CD8-positive, alpha-beta memory T cell (primary cell): Measurements from ENCODE around the gene ARMH1. TPM values are rescaled to one million over a fixed set of nuclear protein-coding genes. Genes with fewer than 3 reads are reported as not detected.
"Not testable (repeated sequence)": the region's sequence is repeated elsewhere in the genome, so short reads cannot be mapped to it uniquely, and the experiment has no call there.

ENCODE experiments used
- CTCF ChIA-PET: fragments of 350-600 bp; sonication (Branson Sonifier 250); formaldehyde crosslinking; loops from one replicate; lab custom pipeline; 2021; ENCODE audit warnings: antibody characterized with exemption; lab: Charles Lee
- POLR2A ChIA-PET: fragments of 350-600 bp; sonication (Branson Sonifier 250); formaldehyde crosslinking; loops from one replicate; lab custom pipeline; 2021; ENCODE audit warnings: antibody characterized with exemption; lab: Charles Lee
- DNase-seq, 5 donors: peaks; one replicate each; pipeline versions ENCODE4 v3.0.0 to v3.0.0-alpha.2; 2020 to 2022; ENCODE audit warnings: mixed read lengths in 1 of 5
- H3K27ac ChIP-seq: one replicate; pipeline ENCODE4 v1.7.0; 2013; ENCODE audit warnings: low read depth, mild to moderate bottlenecking, low read length, moderate library complexity
- H3K27me3 ChIP-seq: 2 replicates; pipeline ENCODE4 v1.7.0; 2013; ENCODE audit warnings: low read length, mild to moderate bottlenecking; ENCODE audit not compliant: insufficient read depth, poor library complexity, severe bottlenecking
- H3K36me3 ChIP-seq: 2 replicates; pipeline ENCODE4 v1.7.0; 2013; ENCODE audit warnings: mild to moderate bottlenecking, low read length, moderate library complexity; ENCODE audit not compliant: insufficient read depth
- H3K4me1 ChIP-seq: 2 replicates; pipeline ENCODE4 v1.7.0; 2013; ENCODE audit warnings: mild to moderate bottlenecking, low read length, moderate library complexity; ENCODE audit not compliant: insufficient read depth
- H3K4me3 ChIP-seq: 2 replicates; pipeline ENCODE4 v1.7.0; 2013; ENCODE audit warnings: mild to moderate bottlenecking, low read length
- H3K9me3 ChIP-seq: 2 replicates; pipeline ENCODE4 v1.7.0; 2013; ENCODE audit warnings: mild to moderate bottlenecking, low read length
- H3K27ac Mint-ChIP-seq, 8 donors: one replicate each; pipeline ENCODE4 v1.8.0; 2020 to 2021; ENCODE audit warnings: mixed read lengths in 8 of 8, mild to moderate bottlenecking in 6 of 8, inconsistent platforms in 3 of 8, moderate library complexity in 3 of 8
- H3K27me3 Mint-ChIP-seq, 2 donors: one replicate each; pipeline ENCODE4 v1.8.0; 2020 to 2021; ENCODE audit warnings: mixed read lengths in 2 of 2, mild to moderate bottlenecking in 1 of 2, moderate library complexity in 1 of 2
- H3K36me3 Mint-ChIP-seq, 3 donors: one replicate each; pipeline ENCODE4 v1.8.0; 2020 to 2021; ENCODE audit warnings: mixed read lengths in 3 of 3, inconsistent platforms in 1 of 3, mild to moderate bottlenecking in 1 of 3
- H3K4me1 Mint-ChIP-seq, 3 donors: one replicate each; pipeline ENCODE4 v1.8.0; 2020 to 2021; ENCODE audit warnings: mixed read lengths in 3 of 3, inconsistent platforms in 1 of 3, mild to moderate bottlenecking in 1 of 3
- H3K4me3 Mint-ChIP-seq, 7 donors: one replicate each; pipeline ENCODE4 v1.8.0; 2020 to 2021; ENCODE audit warnings: mixed read lengths in 7 of 7, mild to moderate bottlenecking in 6 of 7, moderate library complexity in 4 of 7, inconsistent platforms in 2 of 7
- H3K9me3 Mint-ChIP-seq, 5 donors: one replicate each; pipeline ENCODE4 v1.8.0; 2020 to 2022; ENCODE audit warnings: mixed read lengths in 5 of 5, mild to moderate bottlenecking in 3 of 5, moderate library complexity in 2 of 5, inconsistent platforms in 1 of 5
- polyA plus RNA-seq: library from polyadenylated mRNA; unstranded; fragments of 300-500 nt; fragmentation: Illumina TruSeq; gene quantifications from one replicate; pipeline ENCODE4 v1.2.3, GENCODE V29; 2021
- total RNA-seq, 2 experiments: library from RNA; stranded (reverse); gene quantifications; one replicate each; pipeline ENCODE4 v1.2.3, GENCODE V29; 2021

The ARMH1 gene
- total and polyA plus RNA-seq, 3 experiments from 2014 or later = 21.1 to 38.0 (median 33.3) TPM

DNA sequence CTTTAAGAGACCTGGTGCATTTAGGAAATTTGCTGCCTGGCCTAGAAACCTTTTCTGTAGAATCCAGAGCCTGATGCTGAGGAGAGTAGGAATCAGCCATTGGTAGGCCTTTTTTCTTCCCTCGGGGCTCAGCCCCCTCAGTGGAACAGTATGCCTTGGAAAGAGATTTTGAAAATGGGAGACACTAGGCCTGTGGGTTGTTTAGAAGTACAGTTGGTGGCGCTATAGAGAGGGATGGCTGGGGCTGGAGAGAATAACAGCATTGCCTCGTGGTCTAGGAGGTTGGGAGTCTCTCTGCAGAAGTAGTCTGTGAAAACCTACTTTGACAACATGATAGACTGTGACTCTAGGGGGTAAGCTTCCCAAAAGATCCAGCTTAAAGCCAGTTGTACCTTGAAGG is 73.4 kb downstream of the ARMH1 start:
- POLR2A ChIA-PET = interaction anchor here (0.7 kb wide), 1 partner anchor 62 kb away, joined by 3 read pairs; no protein-coding TSS in a partner anchor
- DNase-seq = no peak

DNA sequence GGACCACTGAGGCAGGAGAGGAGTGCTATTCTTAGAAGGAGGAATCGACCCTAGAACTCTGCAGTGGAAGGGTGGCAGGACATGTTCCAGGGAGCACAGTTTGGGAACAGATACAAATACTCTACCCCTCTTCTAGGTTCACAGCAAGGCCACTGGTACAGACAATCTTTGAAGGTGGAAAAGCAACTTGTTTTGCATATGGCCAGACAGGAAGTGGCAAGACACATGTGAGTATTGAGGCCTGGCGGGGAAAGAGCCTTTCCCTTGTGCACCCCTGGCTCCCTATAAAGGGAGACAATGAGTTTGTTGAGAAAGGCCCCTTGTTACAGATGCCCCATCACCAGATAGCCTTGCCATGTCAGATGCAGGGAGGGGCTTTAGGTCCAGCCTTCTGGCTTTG is 82.9 kb downstream of the ARMH1 start:
- Mint-ChIP-seq H3K4me1 (peaks cover 4 to 6% (median 4%) of the 10 kb centered on the region in 3 donors), H3K27ac (peak overlapping the region in 3 of 8 donors; percentile 39 to 61 (median 50))
- POLR2A ChIA-PET = interaction anchor here (0.6 kb wide), 1 partner anchor 523 kb away, joined by 7 read pairs; no protein-coding TSS in a partner anchor

More for the DNA sequence above, 73.4 kb downstream of the ARMH1 start:
- Mint-ChIP-seq H3K36me3 (no peaks in the 10 kb centered on the region), H3K27me3 (no peaks in the 10 kb centered on the region), H3K27ac (no peak overlapping the region), H3K4me1 (peaks cover 0 to 5% (median 0%) of the 10 kb centered on the region in 3 donors), H3K9me3 (no peaks in the 10 kb centered on the region), H3K4me3 (no peak overlapping the region)
- Histone ChIP-seq H3K4me1 (no peaks in the 10 kb centered on the region), H3K27ac (no peak overlapping the region), H3K4me3 (no peak overlapping the region), H3K9me3 (no peaks in the 10 kb centered on the region), H3K36me3 (no peaks in the 10 kb centered on the region), H3K27me3 (no peaks in the 10 kb centered on the region)
- CTCF ChIA-PET = interaction anchor here (1.0 to 1.5 kb wide), 2 partner anchors 17 to 19 kb away, joined by 3 to 4 read pairs; partner anchors contain the start of gene RNU5D-1

DNA sequence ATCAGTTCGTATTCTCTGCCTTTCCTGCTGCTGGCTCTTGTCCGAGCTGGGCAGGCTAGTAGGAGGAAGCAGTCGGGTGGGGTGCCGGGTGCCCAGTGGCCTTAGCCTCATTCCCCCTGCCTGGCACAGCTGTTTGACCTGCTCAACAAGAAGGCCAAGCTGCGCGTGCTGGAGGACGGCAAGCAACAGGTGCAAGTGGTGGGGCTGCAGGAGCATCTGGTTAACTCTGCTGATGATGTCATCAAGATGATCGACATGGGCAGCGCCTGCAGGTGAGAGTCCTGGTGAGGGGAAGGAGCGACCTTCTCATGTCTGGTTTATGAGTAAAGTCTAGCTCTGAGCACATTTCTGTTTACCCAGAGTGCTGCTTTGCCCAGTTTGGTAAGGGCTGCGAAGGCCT is 84.6 kb downstream of the ARMH1 start:
- Mint-ChIP-seq H3K4me3 (no peak overlapping the region), H3K27ac (peak overlapping the region in 1 of 8 donors; percentile 66), H3K36me3 (peaks cover 0 to 2% (median 0%) of the 10 kb centered on the region in 3 donors), H3K9me3 (no peaks in the 10 kb centered on the region), H3K4me1 (peaks cover 4 to 6% (median 4%) of the 10 kb centered on the region in 3 donors), H3K27me3 (no peaks in the 10 kb centered on the region)
- Histone ChIP-seq H3K9me3 (no peaks in the 10 kb centered on the region), H3K36me3 (no peaks in the 10 kb centered on the region), H3K4me3 (no peak overlapping the region), H3K27ac (no peak overlapping the region), H3K27me3 (no peaks in the 10 kb centered on the region), H3K4me1 (no peaks in the 10 kb centered on the region)
- CTCF ChIA-PET = interaction anchor here (1.1 kb wide), 1 partner anchor 106 kb away, joined by 3 read pairs; no protein-coding TSS in a partner anchor
- no peak for DNase-seq
- POLR2A ChIA-PET = no interaction called here

More for the DNA sequence above, 82.9 kb downstream of the ARMH1 start:
- Histone ChIP-seq H3K27ac (no peak overlapping the region), H3K36me3 (no peaks in the 10 kb centered on the region), H3K4me3 (no peak overlapping the region), H3K27me3 (no peaks in the 10 kb centered on the region), H3K9me3 (no peaks in the 10 kb centered on the region), H3K4me1 (no peaks in the 10 kb centered on the region)
- H3K36me3 Mint-ChIP-seq = peaks cover 0 to 2% (median 0%) of the 10 kb centered on the region in 3 donors
- H3K9me3 Mint-ChIP-seq = no peaks in the 10 kb centered on the region
- DNase-seq = no peak
- CTCF ChIA-PET = no interaction called here
- no peak overlapping the region for H3K4me3 Mint-ChIP-seq
- no peaks in the 10 kb centered on the region for H3K27me3 Mint-ChIP-seq

DNA sequence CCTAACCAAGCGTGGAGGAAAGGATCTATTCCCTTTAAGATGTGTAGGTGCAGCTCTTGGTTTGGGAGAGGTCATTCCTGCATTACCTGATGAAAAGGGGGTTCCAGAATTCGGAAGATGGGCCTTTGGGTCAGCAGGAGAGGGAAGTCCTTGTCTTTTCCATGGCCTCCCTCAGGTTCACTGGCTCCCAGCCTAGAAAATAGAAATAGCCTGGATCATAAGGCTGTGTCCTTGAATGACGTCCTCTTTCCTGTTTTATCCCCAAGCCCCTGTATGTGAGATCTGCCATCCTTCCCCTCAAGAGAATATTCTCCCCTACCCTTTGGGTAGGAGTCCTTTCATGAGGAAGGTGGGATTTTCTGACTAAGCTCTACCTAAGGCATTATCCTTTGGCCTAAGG is 86.4 kb downstream of the ARMH1 start:
- no peaks in the 10 kb centered on the region for H3K27me3 ChIP-seq
- Mint-ChIP-seq H3K4me3 (no peak overlapping the region), H3K36me3 (peaks cover 0 to 2% (median 0%) of the 10 kb centered on the region in 3 donors), H3K4me1 (peaks cover 4 to 6% (median 4%) of the 10 kb centered on the region in 3 donors), H3K27me3 (no peaks in the 10 kb centered on the region), H3K27ac (peak overlapping the region in 1 of 8 donors; percentile 58), H3K9me3 (no peaks in the 10 kb centered on the region)
- POLR2A ChIA-PET = no interaction called here
- DNase-seq = no peak
- H3K4me1 ChIP-seq = no peaks in the 10 kb centered on the region
- H3K36me3 ChIP-seq = no peaks in the 10 kb centered on the region
- CTCF ChIA-PET = no interaction called here
- H3K27ac ChIP-seq = no peak overlapping the region
- no peak overlapping the region for H3K4me3 ChIP-seq
- no peaks in the 10 kb centered on the region for H3K9me3 ChIP-seq

DNA sequence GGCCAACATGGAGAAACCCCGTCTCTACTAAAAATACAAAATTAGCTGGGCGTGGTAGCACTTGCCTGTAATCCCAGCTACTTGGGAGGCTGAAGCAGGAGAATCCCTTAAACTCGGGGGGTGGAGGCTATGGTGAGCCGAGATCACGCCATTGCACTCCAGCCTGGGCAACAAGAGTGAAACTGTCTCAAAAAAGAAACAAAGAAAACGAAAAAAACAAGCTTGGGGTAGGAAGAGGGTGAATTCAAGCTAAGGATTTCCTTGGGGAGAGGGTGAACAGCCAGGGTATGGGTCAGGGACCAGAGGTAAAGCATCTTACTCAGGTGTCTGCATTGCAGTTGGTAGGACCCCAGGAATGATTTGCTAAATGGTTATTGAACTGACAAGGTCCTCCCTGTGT is 91.9 kb downstream of the ARMH1 start:
- H3K4me1 Mint-ChIP-seq, H3K27ac Mint-ChIP-seq, H3K27ac ChIP-seq, H3K4me1 ChIP-seq, H3K27me3 Mint-ChIP-seq, POLR2A ChIA-PET, H3K27me3 ChIP-seq, H3K4me3 Mint-ChIP-seq, H3K9me3 ChIP-seq, H3K9me3 Mint-ChIP-seq, H3K36me3 ChIP-seq, H3K36me3 Mint-ChIP-seq, DNase-seq, H3K4me3 ChIP-seq: not testable (repeated sequence)
- CTCF ChIA-PET = interaction anchor here (0.9 to 1.7 kb wide), 3 partner anchors 18 to 35 kb away, joined by 3 to 5 read pairs (median 3); no protein-coding TSS in a partner anchor

Other genes starting within 250 kb of the ARMH1 start
- gene TMEM53, start 233 bp upstream of the ARMH1 start, total RNA-seq = 1 to 10 TPM; 2.3 to 2.5 TPM
- 7.1 TPM for gene TMEM53, start 233 bp upstream of the ARMH1 start, polyA plus RNA-seq
- not detected for gene RNU5D-1, start 56.5 kb downstream of the ARMH1 start, total RNA-seq
- gene RNU5D-1, start 56.5 kb downstream of the ARMH1 start, polyA plus RNA-seq = not detected
- 10 to 100 TPM; 40.4 to 41.4 TPM for gene KIF2C, start 65.1 kb downstream of the ARMH1 start, total RNA-seq
- gene KIF2C, start 65.1 kb downstream of the ARMH1 start, polyA plus RNA-seq = 0.61 TPM
- gene RPS8, start 100.8 kb downstream of the ARMH1 start, total RNA-seq = 1,000 to 10,000 TPM; 2,426 to 2,465 TPM
- gene RPS8, start 100.8 kb downstream of the ARMH1 start, polyA plus RNA-seq = 972 TPM
- 1 to 10 TPM; 1.2 to 1.4 TPM for gene BEST4, start 113.5 kb downstream of the ARMH1 start, total RNA-seq
- gene BEST4, start 113.5 kb downstream of the ARMH1 start, polyA plus RNA-seq = 0.54 TPM
- gene PLK3, start 125.7 kb downstream of the ARMH1 start, total RNA-seq = 100 to 1,000 TPM; 104 to 114 TPM
- 22.5 TPM for gene PLK3, start 125.7 kb downstream of the ARMH1 start, polyA plus RNA-seq
- gene DYNLT4, start 132.6 kb downstream of the ARMH1 start, total RNA-seq = under 1 TPM; 0.28 to 0.31 TPM
- gene DYNLT4, start 132.6 kb downstream of the ARMH1 start, polyA plus RNA-seq = not detected
- 1 to 10 TPM; 7.3 to 7.8 TPM for gene BTBD19, start 133.8 kb downstream of the ARMH1 start, total RNA-seq
- 0.24 TPM for gene BTBD19, start 133.8 kb downstream of the ARMH1 start, polyA plus RNA-seq
- gene PTCH2, start 168.5 kb downstream of the ARMH1 start, total RNA-seq = 1 to 10 TPM; 1.1 to 1.7 TPM
- not detected for gene PTCH2, start 168.5 kb downstream of the ARMH1 start, polyA plus RNA-seq